ENCODE data around the gene ARFRP1. TPM values are rescaled to one million over a fixed set of nuclear protein-coding genes. Genes with fewer than 3 reads are reported as not detected.

Gene ARFRP1
- total and polyA plus RNA-seq, 2 of the 13 experiments (the other 11 are each of a cell fraction or from before 2014, with no cell fraction given): 32.0 to 51.1 TPM

GRCh38 chr20:63714858-63715257, 7.1 kb upstream of the ARFRP1 start (continued):
- TF ChIP-seq GABPA (IDR thresholded peaks at IDR 0.05; ENCODE audit: low read depth, low read length) (no peak), GABPA (CRISPR knock-in tag; IDR thresholded peaks at IDR 0.05; ENCODE audit: low read depth) (no peak), FOXA1 (IDR thresholded peaks at IDR 0.05) (no peak), FOXA1 (CRISPR knock-in tag; IDR thresholded peaks at IDR 0.05) (no peak)

GRCh38 chr20:63712191-63712590, 4.4 kb upstream of the ARFRP1 start:
- ATAC-seq (no peak), FAIRE-seq (no peak), DNase-seq (ENCODE audit: low spot score) (no peak)
- Histone ChIP-seq H3K36me3 (replicated peaks in 1 of 2; ENCODE audit: control insufficient read depth in 1 of 2, insufficient read depth in 2 of 2, low read length in 2 of 2) (peaks cover 13 to 51% of the 10 kb centered on the region in 2 experiments; a peak in 4 of 5 replicates), H4K20me1 (ENCODE audit: insufficient read depth, low read length) (no peaks in the 10 kb centered on the region; the same call in 1 of the 2 replicates), H3K27me3 (ENCODE audit: control insufficient read depth in 1 of 2, insufficient read depth in 2 of 2, low read length in 2 of 2) (no peaks in the 10 kb centered on the region; a peak in 1 of 5 replicates), H3K9ac (ENCODE audit: insufficient read depth, low read depth, low read length) (no peak overlapping the region), H3K27ac (ENCODE audit: extremely low read length, insufficient read depth, low read length) (no peak overlapping the region), H3K79me2 (ENCODE audit: insufficient read depth, low read length) (peaks cover 85% of the 10 kb centered on the region), H3K9me3 (ENCODE audit: low read length) (peaks cover 5% of the 10 kb centered on the region; the same call in 1 of the 2 replicates), H3K4me3 (replicated peaks in 1 of 3; ENCODE audit: insufficient read depth in 1 of 3, low read depth in 2 of 3, low read length in 3 of 3) (no peak overlapping the region), H3K4me2 (ENCODE audit: low read depth, low read length) (no peak overlapping the region), H3K4me1 (ENCODE audit: insufficient read depth, low read length) (peaks cover 32% of the 10 kb centered on the region), H2AFZ (ENCODE audit: low read length) (no peak overlapping the region)
- 98% methylated on average over 1 of the region's 1 CpG for WGBS (ENCODE audit: low lambda C conversion rate)
- ChIA-PET CTCF (ENCODE audit: low intra/inter-chr PET ratio, low total read pairs) (no interaction called here), POLR2A (interaction anchor here (12.4 kb wide), 1 partner anchor 24 kb away, joined by 190 read pairs; the partner anchor contains the start of genes LIME1 and SLC2A4RG)
- in situ Hi-C loops (cut with HindIII; ENCODE audit: extremely low pct_ligation_motif_present, low pct_unique_long_range_greater_than_20kb): no loop called here
- TF ChIP-seq RFX3 (CRISPR knock-in tag; IDR thresholded peaks at IDR 0.05) (no peak), IRF2 (CRISPR knock-in tag; IDR thresholded peaks at IDR 0.05) (no peak), ZNF136 (CRISPR knock-in tag; IDR thresholded peaks at IDR 0.05; ENCODE audit: low read depth) (no peak), ARID3A (IDR thresholded peaks at IDR 0.05; ENCODE audit: low read depth, low read length) (no peak)
- intact Hi-C loops (cut with micrococcal nuclease; ENCODE audit: unreplicated experiment): no loop called here
- BruUV-seq (replicated peaks): no TSS peak
